HG02970 (cell line): ENCODE measurements around the gene SYT5.
"Not testable (repeated sequence)": the region's sequence is repeated elsewhere in the genome, so short reads cannot be mapped to it uniquely, and the experiment has no call there.

Experiments used
- ATAC-seq: cut with Tn5 transposase; IDR thresholded peaks from one replicate; pipeline ENCODE4 v1.9.1; 2021; ENCODE audit warnings: mild to moderate bottlenecking, moderate library complexity, moderate number of reproducible peaks; ENCODE audit not compliant: unreplicated experiment, low FRiP score

Gene SYT5

DNA sequence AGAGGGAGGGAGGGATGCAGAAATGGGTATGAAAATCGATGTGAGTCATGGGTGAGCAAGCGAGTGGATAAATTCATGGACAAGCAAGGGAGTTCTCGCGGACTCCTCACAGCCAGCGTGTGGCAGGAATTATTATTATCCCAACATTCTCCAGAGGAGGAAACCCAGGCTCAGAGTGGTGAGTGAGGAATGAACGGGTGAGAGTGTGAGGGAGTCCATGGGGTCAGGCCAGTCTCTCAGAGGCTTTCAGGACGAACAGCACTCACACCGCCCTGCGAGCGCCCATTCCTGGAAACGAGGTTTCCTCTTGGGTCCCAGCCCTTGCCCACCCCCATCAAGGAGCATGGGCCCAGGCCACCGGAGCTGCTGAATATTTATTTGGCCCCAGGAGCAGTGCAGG, 7.3 kb downstream of the SYT5 start:
- no peak for ATAC-seq

DNA sequence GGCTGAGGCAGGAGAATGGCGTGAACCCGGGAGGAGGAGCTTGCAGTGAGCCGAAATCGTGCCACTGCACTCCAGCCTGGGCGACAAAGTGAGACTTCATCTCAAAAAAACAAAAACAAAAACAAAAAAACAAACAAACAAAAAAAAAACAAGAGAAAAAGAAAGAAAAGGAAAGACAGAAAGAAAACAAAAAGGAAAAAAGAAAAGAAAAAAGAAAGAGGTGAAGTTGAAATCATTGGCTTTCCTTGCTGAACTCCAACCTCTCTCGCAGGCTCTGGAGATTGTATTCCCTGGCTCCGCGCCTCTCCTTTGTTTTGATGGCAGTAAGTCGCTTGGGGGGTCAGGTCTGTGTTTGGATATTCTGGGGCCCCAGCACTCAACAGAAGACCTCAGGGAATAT, 7.8 kb downstream of the SYT5 start:
- ATAC-seq = not testable (repeated sequence)

DNA sequence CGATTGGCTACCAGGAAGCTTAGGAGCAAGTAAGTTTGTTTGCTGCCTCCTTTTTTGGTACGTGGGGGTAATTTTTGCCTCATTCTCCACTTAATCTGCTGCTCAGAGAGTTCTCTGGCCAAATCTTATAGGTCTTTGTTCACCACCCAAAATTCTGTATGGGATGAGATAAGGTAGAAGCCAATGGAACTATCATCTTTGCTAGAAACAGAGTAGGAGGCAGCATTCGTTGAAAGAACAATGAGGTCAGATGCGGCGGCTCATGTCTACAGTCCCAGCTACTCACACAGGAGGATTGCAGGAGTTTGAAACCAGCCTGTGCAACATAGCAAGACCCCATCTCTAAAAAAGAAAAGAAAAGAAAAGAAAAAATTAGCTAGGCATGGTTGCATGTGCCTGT, 8.6 kb downstream of the SYT5 start:
- no peak for ATAC-seq

DNA sequence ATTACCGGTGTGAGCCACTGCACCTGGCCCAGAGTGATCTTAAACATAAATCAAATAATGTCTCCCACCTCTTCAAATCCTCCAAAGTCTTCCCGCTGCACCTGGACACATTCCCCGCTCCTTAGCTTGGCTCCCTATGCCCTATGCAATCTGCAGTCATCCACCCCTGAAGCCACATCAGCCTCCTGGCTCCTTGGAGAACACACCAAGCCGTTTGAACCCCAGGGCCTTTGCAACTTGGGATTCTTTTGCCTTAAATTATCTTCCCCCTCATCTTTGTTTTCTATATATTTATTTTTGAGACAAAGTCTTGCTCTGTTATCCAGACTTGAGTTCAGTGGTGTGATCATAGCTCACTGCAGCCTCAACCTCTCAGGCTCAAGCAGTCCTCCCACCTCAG, 11.0 kb downstream of the SYT5 start:
- ATAC-seq = no peak

DNA sequence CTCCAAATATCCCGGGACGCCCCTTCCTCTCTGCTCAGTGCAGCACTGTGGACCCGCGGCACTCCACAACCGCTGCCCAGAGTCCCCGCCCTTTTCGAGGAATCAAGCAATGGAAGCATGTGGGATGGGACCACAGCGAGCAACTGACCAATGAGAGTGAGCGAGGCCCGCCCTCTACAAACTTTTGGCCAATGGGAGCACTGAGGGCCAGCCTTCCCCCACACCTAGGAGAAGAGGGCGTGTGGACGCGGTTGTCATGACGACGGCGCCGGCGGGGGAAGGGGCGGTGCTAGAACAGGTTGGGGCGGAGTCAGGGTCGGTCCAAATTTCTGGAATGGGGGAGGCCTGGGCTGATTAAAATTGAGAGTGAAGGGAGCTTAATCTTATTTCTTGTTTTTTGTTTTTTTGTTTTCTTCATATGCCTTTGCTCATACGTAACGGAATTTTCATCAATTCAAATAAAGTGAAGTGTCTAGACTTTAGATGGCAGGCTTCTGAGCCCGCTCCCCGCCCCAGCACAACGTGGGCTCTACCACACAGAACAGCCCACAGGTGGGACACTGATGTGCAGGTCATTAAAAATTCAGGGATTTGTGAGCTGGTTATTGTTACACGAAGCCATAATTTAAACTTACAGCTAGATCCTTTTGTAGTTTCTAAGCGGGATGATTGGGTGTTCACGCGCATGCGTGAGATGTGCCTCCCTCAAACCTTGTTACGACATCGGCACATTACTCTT, 13.4 kb downstream of the SYT5 start, which contains the start of gene DNAAF3:
TSS of gene DNAAF3 (minus strand) at position 84 of the 739 bp plus-strand sequence. CDS start 200 bp downstream, outside the sequence.
- ATAC-seq = peak; percentile 78

DNA sequence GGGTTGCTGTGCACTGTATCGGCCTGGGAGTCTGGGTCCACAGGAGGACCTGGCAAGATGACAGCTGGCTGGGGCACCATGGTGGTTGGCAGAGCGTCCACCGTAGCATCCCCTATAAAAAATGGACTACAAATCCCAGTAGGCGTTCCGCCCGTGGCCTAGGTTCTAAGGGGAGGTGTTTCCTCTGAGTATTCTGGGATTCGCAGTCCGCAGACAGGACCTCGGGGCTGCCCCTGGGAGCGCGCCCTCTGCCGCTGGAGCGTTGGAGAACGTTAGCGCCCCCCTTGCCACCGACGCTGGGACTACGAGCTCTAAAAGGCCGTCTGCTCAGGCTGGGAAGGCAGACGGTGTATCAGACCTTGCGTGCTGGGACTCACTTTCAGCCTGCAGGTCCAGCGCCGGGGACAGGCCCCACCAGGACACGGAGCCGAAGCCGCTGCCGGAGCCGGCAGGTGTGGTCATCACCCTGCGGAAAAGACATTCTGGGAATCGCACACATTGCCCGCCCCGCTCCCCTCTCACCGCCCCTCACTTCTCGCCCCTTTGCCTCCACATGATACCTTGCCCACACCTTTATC, 14.0 kb downstream of the SYT5 start:
- no peak for ATAC-seq

DNA sequence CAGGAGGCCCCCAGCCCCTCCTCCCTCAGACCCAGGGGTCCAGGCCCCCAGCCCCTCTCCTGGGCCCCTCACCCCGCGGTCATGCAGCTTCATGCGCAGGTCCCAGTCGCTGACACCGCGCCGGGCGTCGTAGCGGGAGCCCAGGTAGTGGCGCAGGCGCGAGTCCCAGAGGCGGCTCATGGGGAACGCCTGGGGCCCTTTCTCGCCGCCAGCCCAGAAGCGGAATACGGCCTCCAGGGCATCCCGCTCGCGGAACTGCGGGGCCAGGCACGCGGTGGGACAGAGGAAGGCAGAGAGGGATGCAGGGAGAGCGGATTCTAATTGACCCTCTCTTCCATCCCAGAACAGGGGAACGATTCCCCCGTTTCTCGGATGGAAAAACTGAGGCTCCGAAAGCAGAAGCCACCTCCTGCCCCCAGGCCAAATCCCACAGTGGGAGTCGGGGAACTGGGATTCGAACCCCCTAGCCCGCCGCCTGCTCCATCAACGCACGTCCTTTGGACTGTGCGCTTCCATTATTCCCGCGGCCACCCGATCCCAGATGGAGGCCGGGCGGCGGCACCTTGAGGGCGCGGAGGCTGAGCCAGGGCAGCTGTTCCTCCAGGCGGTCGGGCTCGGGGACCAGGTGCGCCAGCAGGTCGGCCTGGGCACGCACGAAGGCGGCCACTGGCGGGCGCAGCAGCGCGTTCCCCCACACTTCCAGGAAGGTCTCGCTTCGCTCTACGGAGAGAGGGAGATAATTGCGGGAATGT, 18.3 kb downstream of the SYT5 start:
- no peak for ATAC-seq

DNA sequence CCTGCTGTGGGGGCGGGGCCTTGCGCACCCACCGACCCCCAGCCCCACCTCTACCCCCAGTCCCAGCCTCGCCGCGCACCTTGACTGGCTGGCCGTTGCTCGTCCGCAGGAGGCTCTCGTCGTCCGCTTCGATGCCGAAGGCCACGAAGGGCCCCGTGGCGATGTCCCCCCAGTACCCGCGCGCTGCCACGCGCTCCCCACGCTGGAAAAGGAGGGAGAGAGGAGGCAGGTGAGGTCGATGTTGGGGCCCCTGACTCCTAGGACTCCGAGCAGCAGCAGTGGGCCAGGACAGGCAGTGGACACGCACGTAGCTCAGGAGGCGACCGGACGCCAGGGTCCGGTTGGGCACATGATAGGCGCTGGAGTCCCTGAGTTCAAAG, 19.1 kb downstream of the SYT5 start:
- no peak for ATAC-seq

DNA sequence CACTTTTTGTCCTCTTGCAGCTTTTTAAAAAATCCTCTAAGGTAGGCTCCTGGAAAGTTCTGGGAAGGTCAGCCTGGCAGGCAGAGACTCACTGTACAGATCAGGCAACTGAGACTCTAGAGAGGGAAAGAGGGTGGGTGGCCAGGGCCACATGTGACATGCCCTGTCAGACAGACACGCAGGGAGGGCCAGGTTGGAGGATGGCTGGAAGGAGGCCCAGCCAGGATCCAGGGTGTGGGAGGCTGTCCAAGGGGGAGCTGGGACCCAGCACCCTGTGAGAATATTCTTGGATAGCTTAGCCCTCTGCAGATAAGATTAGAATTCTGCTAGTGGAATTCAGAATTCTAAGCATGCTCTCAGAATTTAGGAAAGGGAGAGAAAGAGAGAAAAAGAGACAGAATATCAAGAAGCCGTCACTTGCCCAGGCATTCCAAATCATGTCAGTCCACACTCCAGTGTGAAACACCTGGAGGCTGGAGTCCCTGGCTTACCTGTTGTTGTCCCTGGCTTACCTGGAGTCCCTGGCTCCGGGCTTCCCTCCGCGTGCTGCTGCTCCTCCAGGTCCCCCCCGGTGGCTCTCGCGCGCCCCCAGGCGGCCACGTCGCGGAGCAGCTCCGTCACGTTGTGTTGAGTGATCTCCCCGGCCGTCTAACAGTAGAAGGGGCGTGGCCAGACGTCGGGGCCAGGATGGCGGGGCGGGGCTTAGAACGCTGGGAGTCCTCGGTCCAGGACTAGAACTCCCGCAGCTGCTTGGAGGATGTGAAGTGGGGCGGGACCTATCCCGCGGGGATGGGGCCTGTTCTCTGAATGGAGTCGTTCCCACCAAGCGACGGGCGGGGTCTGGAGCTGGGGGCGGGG, 19.7 kb downstream of the SYT5 start:
- peak; percentile 85 for ATAC-seq

DNA sequence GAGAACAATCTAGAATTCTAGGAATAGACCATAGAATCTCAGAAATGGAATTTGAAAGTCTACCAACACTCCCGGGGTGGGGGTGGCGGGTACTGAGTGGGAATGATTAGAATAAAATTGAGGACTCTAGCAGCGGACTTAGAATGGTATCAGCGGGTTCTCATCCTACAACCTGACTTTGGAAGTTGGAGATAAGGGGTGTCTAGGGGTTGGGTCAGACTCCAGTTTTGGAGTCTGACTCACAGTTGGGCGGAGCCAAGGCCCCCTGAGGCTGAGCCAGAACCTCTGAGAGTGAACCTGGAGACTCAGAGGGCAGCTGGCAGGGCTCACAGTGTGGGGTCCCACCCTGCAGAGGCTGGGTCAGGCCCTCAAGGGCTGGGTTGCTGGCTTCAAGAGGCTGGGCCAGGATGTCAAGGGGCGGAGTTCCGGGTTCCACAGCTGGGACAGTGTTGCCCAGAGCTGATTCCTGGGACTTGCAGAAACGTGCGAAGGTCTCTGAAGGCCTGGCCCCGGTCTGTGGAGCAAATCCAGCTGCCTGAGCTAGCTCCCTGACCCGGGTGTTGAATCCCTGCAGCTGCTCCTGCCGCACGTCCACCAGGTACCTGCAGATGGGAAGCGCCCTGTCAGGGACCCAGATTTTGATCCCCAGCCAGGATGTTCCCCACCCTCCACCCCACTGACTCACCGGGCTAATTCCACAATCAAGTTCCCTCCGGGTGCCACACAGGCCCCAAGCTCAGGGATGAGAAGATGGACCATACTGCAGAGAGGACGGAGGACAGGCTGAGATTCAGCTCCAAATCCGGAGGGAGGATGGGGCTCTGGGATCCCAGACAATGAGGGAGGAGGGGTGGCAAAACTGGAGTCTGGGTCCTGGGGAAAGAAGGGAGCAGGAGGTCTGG, 21.0 kb downstream of the SYT5 start:
- ATAC-seq = no peak

DNA sequence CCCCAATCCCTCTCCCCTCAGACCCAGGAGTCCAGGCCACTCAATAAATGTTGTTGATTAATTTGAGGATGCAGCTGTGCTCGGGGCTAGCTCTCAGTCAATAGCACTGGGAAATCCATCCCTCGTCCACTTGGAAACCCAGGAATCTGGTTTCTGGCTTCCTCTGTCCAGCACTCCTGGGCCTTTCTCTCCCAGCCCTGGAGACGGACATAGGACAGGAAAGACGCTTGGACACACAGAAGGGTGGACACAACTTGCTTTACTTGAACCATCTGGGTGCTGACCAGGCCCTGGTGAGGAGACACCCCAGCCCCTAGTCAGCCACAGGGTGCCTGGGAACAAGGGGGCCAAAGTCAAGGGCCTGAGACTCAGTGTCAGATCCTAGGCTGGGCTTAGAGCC, 21.7 kb downstream of the SYT5 start:
- ATAC-seq = no peak

DNA sequence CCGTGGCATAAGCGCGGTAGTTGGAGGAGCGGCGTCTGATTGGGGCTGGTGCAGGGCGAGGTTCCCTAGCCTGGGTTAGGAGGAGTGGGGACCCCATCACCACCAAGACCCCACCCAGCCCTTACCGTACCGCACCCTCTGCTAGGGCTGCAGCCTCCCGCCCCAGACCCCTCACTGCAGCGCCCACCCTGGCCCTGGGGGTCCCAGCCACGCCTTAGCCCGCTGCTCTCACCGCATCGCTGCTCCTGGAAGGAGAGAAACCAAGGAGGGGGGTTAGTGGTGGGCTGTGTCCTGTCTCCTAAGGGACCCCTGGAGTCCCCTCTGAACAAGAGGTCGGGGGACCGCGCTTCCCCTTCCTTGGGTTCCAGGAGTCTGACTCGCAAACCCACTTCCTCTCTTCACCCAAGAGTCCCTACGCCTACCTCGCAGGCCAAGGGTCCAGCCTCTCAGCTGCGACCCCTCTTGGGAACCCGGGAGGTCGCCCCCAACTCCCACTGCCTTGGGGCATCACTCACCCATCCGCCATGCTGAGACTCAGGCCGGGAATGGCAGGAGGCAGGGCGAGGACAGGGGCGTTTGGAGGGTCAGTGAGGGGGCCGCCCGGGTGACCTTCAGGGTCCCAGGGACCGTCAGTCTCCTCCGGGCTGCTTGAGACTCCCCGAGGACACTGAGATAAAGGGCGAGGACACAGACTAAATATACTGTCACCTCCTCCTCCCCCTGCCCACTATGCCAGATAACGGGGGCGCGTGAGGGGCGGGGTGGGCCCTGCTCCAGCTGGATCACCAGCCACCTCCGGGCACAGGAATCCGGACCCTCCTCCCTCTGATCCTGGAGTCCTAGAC, 22.8 kb downstream of the SYT5 start, which contains the start of gene TNNI3:
TSS of gene TNNI3 (minus strand) at position 669 of the 845 bp plus-strand sequence. CDS start at position 526, 143 bp downstream.
- ATAC-seq = no peak

DNA sequence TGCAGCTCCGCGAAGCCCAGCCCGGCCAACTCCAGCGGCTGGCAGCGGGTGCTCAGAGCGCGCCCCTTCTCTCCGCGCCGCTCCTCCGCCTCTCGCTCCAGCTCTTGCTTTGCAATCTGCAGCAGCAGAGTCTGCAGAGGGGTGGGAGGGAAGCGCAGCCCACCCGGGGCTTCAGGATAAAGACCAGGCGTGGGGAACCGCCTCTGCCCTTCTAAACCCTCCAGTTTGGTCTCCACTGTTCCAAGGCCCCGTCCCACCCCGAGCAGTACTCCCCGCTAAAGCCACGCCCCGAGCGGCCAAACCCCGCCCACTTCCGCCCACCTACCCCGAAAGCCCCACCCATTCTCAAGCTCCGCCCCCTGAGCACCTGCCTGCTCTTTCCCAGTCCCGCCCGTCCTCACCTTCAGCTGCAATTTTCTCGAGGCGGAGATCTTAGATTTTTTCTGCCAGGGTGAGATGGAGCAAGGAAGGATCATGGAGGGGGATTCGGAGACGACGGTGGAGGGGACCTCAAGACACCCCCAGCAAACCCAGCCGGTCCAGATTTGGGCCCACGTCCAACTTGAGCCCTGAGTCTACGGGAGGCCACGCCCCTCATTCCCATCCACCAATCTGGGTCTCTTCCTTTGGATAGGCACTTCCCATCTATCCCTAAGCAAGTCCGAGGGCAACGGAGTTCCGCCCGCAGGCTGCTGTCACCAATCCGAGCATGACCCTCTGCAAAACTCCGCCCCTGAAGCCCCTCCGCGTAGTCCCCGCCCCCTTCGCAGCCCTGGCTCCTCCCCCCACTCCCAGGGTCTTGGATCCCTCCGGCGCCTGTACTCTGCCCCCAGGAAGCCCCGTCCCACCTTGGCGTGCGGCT, 23.7 kb downstream of the SYT5 start:
- no peak for ATAC-seq

DNA sequence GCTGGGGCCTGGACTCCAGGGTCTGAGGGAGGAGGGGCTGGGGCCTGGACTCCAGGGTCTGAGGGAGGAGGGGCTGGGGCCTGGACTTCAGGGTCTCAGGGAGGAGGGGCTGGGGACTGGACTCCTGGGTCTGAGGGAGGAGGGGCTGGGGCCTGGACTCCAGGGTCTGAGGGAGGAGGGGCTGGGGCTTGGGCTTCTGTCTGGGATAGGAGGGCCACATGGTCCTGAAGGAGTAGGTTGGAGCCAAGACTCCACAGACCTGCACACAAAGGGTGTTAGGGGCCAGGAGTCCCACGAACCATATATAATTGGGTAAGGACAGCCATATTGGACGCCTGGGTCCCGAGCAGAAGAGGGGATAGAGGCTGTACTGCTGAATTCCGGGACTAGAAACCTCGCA, 24.3 kb downstream of the SYT5 start:
- not testable (repeated sequence) for ATAC-seq

DNA sequence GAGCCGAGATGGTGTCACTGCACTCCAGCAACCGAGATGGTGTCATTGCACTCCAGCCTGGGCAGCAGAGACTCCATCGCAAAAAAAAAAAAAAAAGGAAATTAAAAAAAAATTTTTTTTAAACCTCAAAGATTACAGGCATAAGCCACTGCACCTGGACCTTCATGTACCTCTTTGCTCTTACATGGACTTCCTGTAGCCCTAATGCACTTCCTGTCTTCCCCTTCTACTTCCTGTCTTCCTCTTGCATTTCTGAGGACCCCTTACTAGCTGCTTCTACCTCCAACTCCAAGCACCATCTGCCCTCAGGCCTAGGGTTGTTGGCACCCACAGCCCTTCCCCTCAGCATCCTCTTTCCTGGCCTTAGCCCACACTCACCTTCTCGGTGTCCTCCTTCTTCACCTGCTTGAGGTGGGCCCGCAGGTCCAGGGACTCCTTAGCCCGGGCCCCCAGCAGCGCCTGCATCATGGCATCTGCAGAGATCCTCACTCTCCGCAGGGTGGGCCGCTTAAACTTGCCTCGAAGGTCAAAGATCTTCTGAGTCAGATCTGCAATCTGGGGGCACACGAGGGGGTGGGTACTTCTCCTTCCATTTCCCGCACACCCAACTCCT, 26.3 kb downstream of the SYT5 start:
- no peak for ATAC-seq

DNA sequence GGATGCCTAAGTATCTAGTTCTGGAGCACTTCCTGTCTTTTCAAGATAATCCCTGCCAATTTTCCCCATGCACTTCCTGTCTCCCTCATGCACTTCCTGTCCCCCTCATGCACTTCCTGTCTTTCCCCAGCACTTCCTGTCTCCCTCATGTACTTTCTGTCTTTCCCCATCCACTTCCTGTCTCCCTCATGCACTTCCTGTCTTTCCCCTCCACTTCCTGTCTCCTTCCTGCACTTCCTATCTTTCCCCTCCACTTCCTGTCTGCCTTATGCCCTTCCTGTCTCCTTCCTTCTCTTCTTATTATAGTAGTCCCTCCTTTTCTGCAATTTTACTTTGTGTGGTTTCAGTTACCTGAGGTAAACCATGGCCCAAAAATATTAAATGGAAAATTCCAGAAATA, 28.1 kb downstream of the SYT5 start:
- no peak for ATAC-seq
